ENCODE data around the gene ELF2.
"Not testable (repeated sequence)": the region's sequence is repeated elsewhere in the genome, so short reads cannot be mapped to it uniquely, and the experiment has no call there.

DNA sequence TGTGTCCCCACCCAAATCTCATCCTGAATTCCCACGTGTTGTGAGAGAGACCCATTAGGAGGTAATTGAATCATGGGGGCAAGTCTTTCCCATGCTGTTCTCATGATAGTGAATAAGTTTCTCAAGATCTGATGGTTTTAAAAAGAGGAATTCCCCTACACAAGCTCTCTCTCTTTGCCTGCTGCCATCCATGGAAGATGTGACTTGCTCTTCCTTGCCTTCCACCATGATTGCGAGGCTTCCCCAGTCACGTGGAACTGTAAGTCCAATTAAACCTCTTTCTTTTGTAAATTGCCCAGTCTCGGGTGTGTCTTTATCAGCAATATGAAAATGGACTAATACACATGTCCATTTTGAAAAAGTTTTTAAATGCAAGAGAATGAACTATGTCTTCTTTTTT lies 20.2 kb upstream of the ELF2 start:
- TF ChIP-seq, protein P1, sequence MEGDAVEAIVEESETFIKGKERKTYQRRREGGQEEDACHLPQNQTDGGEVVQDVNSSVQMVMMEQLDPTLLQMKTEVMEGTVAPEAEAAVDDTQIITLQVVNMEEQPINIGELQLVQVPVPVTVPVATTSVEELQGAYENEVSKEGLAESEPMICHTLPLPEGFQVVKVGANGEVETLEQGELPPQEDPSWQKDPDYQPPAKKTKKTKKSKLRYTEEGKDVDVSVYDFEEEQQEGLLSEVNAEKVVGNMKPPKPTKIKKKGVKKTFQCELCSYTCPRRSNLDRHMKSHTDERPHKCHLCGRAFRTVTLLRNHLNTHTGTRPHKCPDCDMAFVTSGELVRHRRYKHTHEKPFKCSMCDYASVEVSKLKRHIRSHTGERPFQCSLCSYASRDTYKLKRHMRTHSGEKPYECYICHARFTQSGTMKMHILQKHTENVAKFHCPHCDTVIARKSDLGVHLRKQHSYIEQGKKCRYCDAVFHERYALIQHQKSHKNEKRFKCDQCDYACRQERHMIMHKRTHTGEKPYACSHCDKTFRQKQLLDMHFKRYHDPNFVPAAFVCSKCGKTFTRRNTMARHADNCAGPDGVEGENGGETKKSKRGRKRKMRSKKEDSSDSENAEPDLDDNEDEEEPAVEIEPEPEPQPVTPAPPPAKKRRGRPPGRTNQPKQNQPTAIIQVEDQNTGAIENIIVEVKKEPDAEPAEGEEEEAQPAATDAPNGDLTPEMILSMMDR (conservative IDR thresholded peaks at IDR 0.05; ENCODE audit: low read depth in 2 of 2) = not testable (repeated sequence)
- TF ChIP-seq POLR2AphosphoS5 (IDR thresholded peaks at IDR 0.05; ENCODE audit: low read depth) = not testable (repeated sequence)
